ENCODE data around the gene HDAC9.

GRCh38 chr7:18491871-18492270, 3.7 kb upstream of the HDAC9 start:
- TF ChIP-seq POLR2AphosphoS5 (IDR thresholded peaks at IDR 0.05) (no peak), CTCF (IDR thresholded peaks at IDR 0.05) (no peak)

Data from prostate gland (tissue), 2 donors.